ENCODE data around the gene LSR.

GRCh38 chr19:35267353-35267817 lies 18.6 kb downstream of the LSR start:
- TF ChIP-seq CTCF (IDR thresholded peaks at IDR 0.05), result no peak
- TF ChIP-seq POLR2A (IDR thresholded peaks at IDR 0.05), result no peak

Data from body of pancreas (tissue), 4 donors.